22Rv1 (cell line): Measurements from ENCODE around the gene FMN1.

ENCODE experiments used
- H3K27ac ChIP-seq: fragments of 450-650 bp; 2 replicates; pipeline ENCODE4 v1.5.1; 2017
- CTCF ChIP-seq: fragments of 450-650 bp; IDR thresholded peaks from 2 replicates; pipeline ENCODE4 v1.5.1; 2017; ENCODE audit warnings: mild to moderate bottlenecking
- ZFX ChIP-seq: fragments of 450-650 bp; IDR thresholded peaks from 2 replicates; pipeline ENCODE4 v1.6.1; 2017; ENCODE audit warnings: antibody characterized with exemption, borderline replicate concordance

The FMN1 gene

GRCh38 chr15:32933236-32933635 is 261.3 kb downstream of the FMN1 start:
- no peak overlapping the region for H3K27ac ChIP-seq

GRCh38 chr15:32928876-32929275 is 265.6 kb downstream of the FMN1 start:
- no peak overlapping the region for H3K27ac ChIP-seq
- TF ChIP-seq ZFX = no peak
- no peak for TF ChIP-seq CTCF

More at GRCh38 chr15:32933236-32933635, 261.3 kb downstream of the FMN1 start:
- TF ChIP-seq CTCF (no peak), ZFX (no peak)

- H3K27ac ChIP-seq = no peak overlapping the region
- TF ChIP-seq CTCF (no peak), ZFX (no peak)
Observed at GRCh38 chr15:32927124-32927523, 267.4 kb downstream of the FMN1 start.

GRCh38 chr15:32923176-32923575 is 271.3 kb downstream of the FMN1 start:
- no peak overlapping the region for H3K27ac ChIP-seq
- TF ChIP-seq CTCF = no peak

GRCh38 chr15:32922541-32922940 is 272.0 kb downstream of the FMN1 start:
- no peak overlapping the region for H3K27ac ChIP-seq
- no peak for TF ChIP-seq CTCF
- no peak for TF ChIP-seq ZFX

- no peak overlapping the region for H3K27ac ChIP-seq
Observed at GRCh38 chr15:32919749-32920414, 274.6 kb downstream of the FMN1 start.

GRCh38 chr15:32918547-32918946 is 276.0 kb downstream of the FMN1 start:
- TF ChIP-seq ZFX (no peak), CTCF (no peak)
- H3K27ac ChIP-seq = no peak overlapping the region

More at GRCh38 chr15:32919749-32920414, 274.6 kb downstream of the FMN1 start:
- TF ChIP-seq CTCF (no peak), ZFX (no peak)
